Parathyroid adenoma (tissue), 2 donors: Measurements from ENCODE around the gene RNPEPL1.

ENCODE experiments used
- H2AFZ ChIP-seq: fragments of 300-600 bp; sonication (generic); one replicate; pipeline ENCODE4 v1.7.0; 2017; ENCODE audit warnings: antibody characterized with exemption, mild to moderate bottlenecking
- H3K27ac ChIP-seq: fragments of 300-600 bp; sonication (generic); one replicate; pipeline ENCODE4 v1.7.0; 2017
- H3K27me3 ChIP-seq: fragments of 300-600 bp; sonication (generic); one replicate; pipeline ENCODE4 v1.7.0; 2017; ENCODE audit warnings: low read length; ENCODE audit not compliant: control insufficient read depth, insufficient read depth
- H3K36me3 ChIP-seq: fragments of 300-600 bp; sonication (generic); one replicate; pipeline ENCODE4 v1.7.0; 2017; ENCODE audit warnings: low read length; ENCODE audit not compliant: control insufficient read depth, insufficient read depth
- H3K4me1 ChIP-seq: fragments of 300-600 bp; sonication (generic); one replicate; pipeline ENCODE4 v1.7.0; 2017; ENCODE audit warnings: control low read depth
- H3K4me2 ChIP-seq: fragments of 300-600 bp; sonication (generic); one replicate; pipeline ENCODE4 v1.7.0; 2017; ENCODE audit warnings: low read length
- H3K4me3 ChIP-seq: fragments of 300-600 bp; sonication (generic); one replicate; pipeline ENCODE4 v1.7.0; 2017; ENCODE audit warnings: low read depth, low read length
- H3K79me2 ChIP-seq: fragments of 300-600 bp; sonication (generic); one replicate; pipeline ENCODE4 v1.7.0; 2017; ENCODE audit warnings: control low read depth
- H3K9ac ChIP-seq: fragments of 300-600 bp; sonication (generic); one replicate; pipeline ENCODE4 v1.7.0; 2017; ENCODE audit warnings: mild to moderate bottlenecking
- H3K9me3 ChIP-seq: fragments of 300-600 bp; sonication (generic); one replicate; pipeline ENCODE4 v1.7.0; 2017; ENCODE audit warnings: low read length; ENCODE audit not compliant: control insufficient read depth
- TF ChIP-seq, protein P1 (sequence below): fragments of 300-600 bp; sonication (generic); IDR thresholded peaks from one replicate; pipeline ENCODE4 v1.7.0; 2017; ENCODE audit warnings: antibody characterized with exemption, mild to moderate bottlenecking
- donor health status: primary hyperparathyroidism.

Gene RNPEPL1

DNA sequence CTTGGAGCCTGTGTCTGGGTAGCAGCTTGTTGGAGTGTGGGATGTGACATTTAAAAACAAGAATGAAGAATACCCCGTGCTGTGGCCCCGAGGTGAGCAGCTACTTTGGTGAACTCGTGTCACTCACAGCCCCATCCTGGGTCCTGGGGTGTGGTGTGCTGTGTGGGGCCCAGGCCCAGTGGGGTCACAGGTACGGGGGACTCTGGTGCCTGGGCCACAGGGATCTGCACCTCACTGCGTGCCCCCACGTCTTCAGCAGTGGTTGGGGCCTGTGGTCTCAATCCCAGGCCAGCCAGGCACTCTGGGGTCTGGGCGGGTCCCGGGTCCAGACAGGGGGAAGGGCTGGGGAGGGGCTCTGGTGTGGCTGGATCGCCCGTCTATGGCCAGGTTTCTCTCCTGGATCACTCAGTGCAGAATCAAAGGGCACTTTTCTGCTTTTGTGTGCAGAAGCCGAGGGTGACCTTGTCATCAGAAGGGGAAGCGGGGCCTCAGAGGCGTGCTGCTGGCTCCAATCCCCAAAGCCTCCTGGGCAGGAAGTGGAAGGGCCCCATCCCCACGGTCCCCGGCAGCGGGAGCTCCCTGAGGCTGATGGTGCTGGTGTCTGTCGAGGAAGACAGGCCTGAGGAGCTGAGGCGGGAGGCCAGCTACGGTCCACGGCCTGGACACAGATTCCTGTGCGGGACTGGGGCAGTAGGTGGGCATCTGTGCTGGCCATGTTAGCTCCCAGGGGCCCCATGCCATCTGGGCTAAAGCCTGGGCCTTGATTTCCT lies 58.4 kb downstream of the RNPEPL1 start:
- H2AFZ ChIP-seq = no peak overlapping the region
- no peaks in the 10 kb centered on the region for H3K9me3 ChIP-seq
- H3K27me3 ChIP-seq = no peaks in the 10 kb centered on the region
- H3K36me3 ChIP-seq = no peaks in the 10 kb centered on the region
- no peak overlapping the region for H3K9ac ChIP-seq
- no peaks in the 10 kb centered on the region for H3K79me2 ChIP-seq
- no peak overlapping the region for H3K27ac ChIP-seq
- H3K4me2 ChIP-seq = no peak overlapping the region
- TF ChIP-seq, protein P1, sequence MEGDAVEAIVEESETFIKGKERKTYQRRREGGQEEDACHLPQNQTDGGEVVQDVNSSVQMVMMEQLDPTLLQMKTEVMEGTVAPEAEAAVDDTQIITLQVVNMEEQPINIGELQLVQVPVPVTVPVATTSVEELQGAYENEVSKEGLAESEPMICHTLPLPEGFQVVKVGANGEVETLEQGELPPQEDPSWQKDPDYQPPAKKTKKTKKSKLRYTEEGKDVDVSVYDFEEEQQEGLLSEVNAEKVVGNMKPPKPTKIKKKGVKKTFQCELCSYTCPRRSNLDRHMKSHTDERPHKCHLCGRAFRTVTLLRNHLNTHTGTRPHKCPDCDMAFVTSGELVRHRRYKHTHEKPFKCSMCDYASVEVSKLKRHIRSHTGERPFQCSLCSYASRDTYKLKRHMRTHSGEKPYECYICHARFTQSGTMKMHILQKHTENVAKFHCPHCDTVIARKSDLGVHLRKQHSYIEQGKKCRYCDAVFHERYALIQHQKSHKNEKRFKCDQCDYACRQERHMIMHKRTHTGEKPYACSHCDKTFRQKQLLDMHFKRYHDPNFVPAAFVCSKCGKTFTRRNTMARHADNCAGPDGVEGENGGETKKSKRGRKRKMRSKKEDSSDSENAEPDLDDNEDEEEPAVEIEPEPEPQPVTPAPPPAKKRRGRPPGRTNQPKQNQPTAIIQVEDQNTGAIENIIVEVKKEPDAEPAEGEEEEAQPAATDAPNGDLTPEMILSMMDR = no peak
- H3K4me1 ChIP-seq = no peaks in the 10 kb centered on the region
- no peak overlapping the region for H3K4me3 ChIP-seq

DNA sequence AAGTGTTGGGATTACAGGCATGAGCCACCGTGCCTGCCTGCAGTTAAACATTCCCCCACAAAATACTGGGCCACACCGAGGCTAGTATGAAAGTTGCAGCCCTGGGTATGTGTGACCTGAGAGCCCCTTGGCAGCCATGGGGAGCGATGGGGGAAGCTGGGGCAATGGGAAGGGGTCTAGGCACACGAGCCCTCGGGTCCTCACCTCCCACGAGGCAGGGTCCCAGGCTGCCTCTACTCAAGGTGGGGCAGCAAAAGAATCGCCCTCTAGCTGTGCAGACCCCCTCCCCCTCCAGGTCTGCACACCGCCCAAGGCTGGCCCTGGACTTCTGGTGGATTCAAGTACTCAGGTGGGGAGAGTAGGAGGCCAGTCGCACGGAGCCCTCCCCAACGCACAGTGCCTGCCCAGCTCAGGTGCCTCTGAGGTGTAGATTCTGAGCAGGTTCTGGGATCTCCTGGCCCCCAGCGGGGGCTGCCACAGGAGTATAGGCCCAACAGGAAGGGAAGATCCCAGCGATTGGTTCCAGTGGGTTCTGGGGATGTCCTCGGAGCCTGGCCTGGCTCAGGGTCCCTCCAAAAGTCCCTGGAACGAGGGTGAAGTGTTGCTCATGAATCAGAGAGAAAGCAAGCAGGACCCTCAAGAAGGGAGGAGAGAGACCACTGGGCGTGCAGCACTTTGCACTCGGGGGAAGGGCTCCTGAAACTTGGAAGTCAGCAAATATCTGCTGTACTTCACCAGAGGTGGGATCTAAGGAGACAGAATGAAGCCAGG lies 59.6 kb downstream of the RNPEPL1 start:
- Histone ChIP-seq H2AFZ (no peak overlapping the region), H3K27ac (no peak overlapping the region), H3K4me3 (no peak overlapping the region), H3K9ac (no peak overlapping the region), H3K27me3 (no peaks in the 10 kb centered on the region), H3K4me2 (no peak overlapping the region), H3K36me3 (no peaks in the 10 kb centered on the region), H3K79me2 (no peaks in the 10 kb centered on the region), H3K9me3 (no peaks in the 10 kb centered on the region), H3K4me1 (no peaks in the 10 kb centered on the region)
- TF ChIP-seq, protein P1 = no peak

DNA sequence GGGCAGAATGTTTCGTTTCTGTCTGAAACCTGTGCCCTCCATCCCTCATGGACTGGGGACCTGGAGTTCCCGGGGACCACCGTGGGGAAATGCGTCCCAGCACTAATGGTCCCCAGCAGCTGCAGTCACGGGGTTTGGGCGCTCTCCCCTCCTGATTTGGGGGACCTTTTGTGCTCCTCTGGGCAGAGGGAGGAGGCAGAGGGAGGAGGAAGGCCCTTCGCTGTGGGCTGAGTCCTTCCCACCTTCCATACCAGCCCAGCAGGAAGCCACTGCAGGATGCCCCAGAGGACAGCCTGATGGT lies 60.2 kb downstream of the RNPEPL1 start:
- H3K27ac ChIP-seq = no peak overlapping the region
- TF ChIP-seq, protein P1 = no peak
- H3K4me2 ChIP-seq = no peak overlapping the region
- H3K9ac ChIP-seq = no peak overlapping the region
- no peaks in the 10 kb centered on the region for H3K4me1 ChIP-seq
- H2AFZ ChIP-seq = no peak overlapping the region
- H3K27me3 ChIP-seq = no peaks in the 10 kb centered on the region
- H3K4me3 ChIP-seq = no peak overlapping the region
- no peaks in the 10 kb centered on the region for H3K9me3 ChIP-seq
- no peaks in the 10 kb centered on the region for H3K36me3 ChIP-seq
- no peaks in the 10 kb centered on the region for H3K79me2 ChIP-seq

DNA sequence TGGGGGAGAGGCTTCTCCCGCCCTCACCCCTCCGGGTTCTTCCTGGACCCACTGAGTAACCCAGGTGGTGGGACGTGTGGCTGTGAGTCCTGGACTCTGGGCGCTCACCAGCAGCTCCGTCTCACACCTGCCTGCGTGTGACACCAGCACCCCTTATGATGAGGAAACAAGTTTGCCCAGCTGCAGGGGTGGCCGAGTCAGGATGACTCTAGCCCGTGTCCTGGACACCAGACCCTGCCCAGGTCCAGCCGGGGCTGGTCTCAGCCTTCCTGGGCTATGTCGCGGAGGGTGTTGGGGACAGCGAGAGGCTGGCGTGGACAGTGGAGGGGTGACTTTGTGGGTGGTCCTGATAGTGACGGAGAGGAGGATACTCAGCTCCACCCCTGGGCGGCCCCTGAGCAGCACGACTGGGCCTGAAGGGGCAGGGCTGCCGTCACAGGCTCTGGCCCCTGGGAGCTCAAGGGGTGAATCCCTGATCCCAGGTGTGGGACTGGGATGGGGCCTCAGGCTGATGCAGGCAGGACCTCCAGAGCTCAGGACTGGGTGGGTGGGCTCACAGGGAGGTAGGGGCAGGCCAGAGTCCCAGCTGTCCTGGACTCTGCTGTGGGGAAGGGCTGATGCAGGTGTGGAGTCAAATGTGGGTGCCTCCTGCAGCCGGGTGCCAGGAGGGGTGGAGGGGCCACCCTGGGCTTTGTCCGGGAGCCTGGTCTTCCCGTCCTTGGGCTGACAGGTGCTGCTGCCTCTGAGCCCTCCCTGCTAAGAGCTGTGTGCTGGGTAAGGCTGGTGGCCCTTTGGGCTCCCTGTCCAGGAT lies 60.7 kb downstream of the RNPEPL1 start:
- TF ChIP-seq, protein P1 = no peak
- Histone ChIP-seq H3K4me2 (no peak overlapping the region), H2AFZ (no peak overlapping the region), H3K79me2 (no peaks in the 10 kb centered on the region), H3K4me3 (no peak overlapping the region), H3K27ac (no peak overlapping the region), H3K9me3 (no peaks in the 10 kb centered on the region), H3K4me1 (no peaks in the 10 kb centered on the region), H3K9ac (no peak overlapping the region), H3K27me3 (no peaks in the 10 kb centered on the region), H3K36me3 (no peaks in the 10 kb centered on the region)
